HPDE6-E6E7 (cell line): ENCODE data around the gene FGF21.
"Not testable (repeated sequence)": the region's sequence is repeated elsewhere in the genome, so short reads cannot be mapped to it uniquely, and the experiment has no call there.

ENCODE experiments used
- DNase-seq: peaks from one replicate; pipeline ENCODE4 v3.0.0; 2011; ENCODE audit warnings: missing footprints; ENCODE audit errors: extremely low spot score

FGF21 gene

DNA sequence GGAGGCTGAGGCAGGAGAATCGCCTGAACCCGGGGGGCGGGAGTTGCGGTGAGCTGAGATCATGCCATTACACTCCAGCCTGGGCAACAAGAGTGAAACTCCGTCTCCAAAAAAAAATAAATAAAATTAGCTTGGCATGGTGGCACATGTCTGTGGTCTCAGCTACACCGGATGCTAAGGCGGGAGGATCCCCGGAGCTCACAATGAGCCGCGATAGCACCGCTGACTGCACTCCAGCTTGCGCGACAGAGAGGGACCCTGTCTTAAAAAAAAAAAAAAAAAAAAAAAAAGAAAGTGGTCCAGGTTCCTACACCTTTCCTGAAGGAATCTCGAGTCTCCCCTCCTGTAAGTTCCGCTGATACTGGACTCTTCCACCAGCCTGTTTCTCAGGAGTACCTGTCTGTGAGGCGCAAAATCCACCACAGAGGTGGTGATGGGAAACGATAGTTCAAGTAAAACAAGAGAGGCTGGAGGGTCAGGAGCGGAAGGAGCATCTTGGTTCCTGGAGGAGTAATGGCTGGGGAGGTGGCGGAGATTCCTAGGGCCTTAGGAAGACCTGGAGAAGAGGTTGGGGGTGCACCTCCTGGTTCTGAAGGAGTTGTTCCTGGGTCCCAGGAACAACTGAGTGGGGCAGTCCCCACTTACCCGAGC is 3.4 kb upstream of the FGF21 start:
- no peak for DNase-seq

GRCh38 chr19:48752496-48753365 is 2.6 kb upstream of the FGF21 start, which contains the start of gene FUT1:
TSS of gene FUT1 (minus strand) at chr19:48752641. CDS start at chr19:48751281, 1,360 bp downstream.
- DNase-seq, result peak; percentile 88

DNA sequence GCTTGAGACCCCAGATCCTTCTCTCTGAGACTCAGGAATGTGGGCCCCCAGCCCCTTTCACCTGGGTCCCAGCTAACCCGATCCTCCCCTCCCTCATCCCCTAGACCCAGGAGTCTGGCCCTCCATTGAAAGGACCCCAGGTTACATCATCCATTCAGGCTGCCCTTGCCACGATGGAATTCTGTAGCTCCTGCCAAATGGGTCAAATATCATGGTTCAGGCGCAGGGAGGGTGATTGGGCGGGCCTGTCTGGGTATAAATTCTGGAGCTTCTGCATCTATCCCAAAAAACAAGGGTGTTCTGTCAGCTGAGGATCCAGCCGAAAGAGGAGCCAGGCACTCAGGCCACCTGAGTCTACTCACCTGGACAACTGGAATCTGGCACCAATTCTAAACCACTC is 463 bp downstream of the FGF21 start:
- DNase-seq, result no peak

DNA sequence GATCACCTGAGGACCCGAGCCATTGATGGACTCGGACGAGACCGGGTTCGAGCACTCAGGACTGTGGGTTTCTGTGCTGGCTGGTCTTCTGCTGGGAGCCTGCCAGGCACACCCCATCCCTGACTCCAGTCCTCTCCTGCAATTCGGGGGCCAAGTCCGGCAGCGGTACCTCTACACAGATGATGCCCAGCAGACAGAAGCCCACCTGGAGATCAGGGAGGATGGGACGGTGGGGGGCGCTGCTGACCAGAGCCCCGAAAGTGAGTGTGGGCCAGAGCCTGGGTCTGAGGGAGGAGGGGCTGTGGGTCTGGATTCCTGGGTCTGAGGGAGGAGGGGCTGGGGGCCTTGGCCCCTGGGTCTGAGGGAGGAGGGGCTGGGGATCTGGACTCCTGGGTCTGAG is 888 bp downstream of the FGF21 start:
- DNase-seq, result no peak

DNA sequence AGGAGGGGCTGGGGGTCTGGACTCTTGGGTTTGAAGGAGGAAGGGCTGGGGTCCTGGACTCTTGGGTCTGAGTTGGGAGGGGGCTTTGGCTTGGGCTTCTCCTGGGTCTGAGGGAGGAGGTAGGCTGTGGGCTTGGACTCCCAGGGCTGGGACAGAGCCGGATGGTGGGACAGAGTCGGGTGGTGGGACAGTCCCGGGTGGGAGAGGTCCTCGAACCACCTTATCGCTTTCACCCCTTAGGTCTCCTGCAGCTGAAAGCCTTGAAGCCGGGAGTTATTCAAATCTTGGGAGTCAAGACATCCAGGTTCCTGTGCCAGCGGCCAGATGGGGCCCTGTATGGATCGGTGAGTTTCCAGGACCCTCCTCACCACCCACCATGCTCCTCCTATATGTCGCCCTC is 1.4 kb downstream of the FGF21 start:
- no peak for DNase-seq

- DNase-seq, result no peak
Measured at GRCh38 chr19:48757089-48757675, 1.9 kb downstream of the FGF21 start.

- DNase-seq, result no peak
Measured at GRCh38 chr19:48757741-48758144, 2.4 kb downstream of the FGF21 start.

DNA sequence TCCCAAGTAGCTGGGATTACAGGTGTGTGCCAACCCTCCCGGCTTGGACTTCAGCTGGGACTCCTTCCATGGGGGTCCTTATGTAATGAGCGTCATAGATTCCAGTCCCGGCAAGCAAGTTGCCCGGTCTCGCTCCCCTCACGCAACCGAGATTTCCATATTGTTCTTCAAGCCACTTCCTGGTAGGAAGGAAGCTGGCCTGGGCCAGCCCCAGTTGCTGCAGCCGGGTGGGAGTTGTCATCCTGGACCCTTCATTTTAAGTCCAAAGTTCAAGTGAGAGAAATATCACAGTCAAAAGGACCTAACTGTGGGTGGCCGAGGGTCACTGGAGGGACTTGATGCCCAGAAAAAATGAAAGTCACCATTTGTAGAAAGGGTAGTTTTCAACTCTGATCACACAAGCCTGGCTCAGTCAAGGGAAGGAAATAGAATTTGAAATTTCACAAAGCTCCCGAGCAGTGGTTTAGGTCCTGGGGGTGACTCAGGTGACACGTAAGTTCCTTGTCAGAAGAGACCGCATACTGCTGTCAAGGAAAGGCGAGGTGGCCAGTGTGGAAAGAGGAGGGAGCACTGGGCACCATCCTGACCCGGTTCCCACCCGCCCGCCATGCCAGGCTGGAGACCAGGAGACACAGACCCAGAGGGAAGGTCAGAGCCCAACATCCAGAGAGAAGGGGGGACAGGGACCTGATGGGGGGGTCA is 5.3 kb downstream of the FGF21 start:
- no peak for DNase-seq

GRCh38 chr19:48765816-48766215 is 10.5 kb downstream of the FGF21 start:
- DNase-seq, result not testable (repeated sequence)

- not testable (repeated sequence) for DNase-seq
Measured at GRCh38 chr19:48768171-48768753, 12.9 kb downstream of the FGF21 start.

- DNase-seq, result no peak
Measured at GRCh38 chr19:48768994-48769713, 13.8 kb downstream of the FGF21 start.

- no peak for DNase-seq
Measured at GRCh38 chr19:48770266-48770665, 14.9 kb downstream of the FGF21 start.

DNA sequence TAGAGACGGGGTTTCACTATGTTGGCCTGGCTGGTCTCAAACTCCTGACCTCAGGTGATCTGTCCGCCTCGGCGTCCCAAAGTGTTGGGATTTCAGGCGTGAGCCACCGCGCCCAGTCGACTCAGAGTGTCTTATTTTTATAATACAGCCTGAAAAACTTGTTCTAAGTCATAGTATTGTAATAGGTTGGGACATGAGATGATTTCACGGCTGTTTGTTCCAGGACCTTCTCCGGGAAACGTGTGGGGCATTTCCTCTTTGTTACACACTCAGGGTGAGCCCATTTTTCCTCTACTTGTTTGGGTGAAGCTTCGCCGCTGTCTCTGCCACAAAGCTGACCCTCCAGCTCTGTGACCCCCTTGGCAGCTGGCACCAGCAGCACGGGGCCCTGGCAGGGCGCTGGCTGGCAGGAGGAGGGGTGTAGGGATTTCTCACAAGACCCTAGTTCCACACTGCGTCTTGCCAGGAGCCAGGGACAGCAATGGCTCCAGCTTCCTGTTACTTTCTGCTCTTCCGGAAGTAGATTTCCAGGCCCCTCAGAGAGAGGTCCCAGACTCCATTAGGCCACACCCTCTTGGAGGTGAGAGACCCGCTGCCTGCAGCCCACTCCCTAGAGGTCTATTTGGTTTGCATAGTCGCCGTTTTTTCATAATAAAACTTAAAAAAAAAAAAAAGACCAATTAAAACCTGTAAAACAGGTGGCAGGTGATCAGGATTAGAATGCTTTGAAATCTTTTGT is 15.6 kb downstream of the FGF21 start:
- peak; percentile 53 for DNase-seq

GRCh38 chr19:48772503-48772953 is 17.2 kb downstream of the FGF21 start:
- no peak for DNase-seq

DNA sequence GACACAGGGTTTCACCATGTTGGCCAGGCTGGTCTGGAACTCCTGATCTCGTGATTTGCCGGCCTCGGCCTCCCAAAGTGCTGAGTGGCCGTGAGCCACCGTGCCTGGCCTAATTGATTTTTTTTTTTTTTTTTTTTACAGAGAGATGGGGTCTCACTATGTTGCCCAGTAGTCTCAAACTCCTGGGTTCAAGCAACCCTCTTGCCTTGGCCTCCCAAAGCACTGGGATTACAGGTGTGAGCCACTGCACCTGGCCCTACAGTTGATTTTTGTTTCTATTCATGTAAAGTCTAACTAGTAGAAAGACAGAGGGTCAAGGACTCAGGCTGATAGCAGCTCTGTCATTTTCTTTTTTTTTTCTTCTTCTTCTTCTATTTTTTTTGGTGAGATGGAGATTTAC is 21.8 kb downstream of the FGF21 start:
- DNase-seq, result no peak

- no peak for DNase-seq
Measured at GRCh38 chr19:48777720-48778119, 22.4 kb downstream of the FGF21 start.

DNA sequence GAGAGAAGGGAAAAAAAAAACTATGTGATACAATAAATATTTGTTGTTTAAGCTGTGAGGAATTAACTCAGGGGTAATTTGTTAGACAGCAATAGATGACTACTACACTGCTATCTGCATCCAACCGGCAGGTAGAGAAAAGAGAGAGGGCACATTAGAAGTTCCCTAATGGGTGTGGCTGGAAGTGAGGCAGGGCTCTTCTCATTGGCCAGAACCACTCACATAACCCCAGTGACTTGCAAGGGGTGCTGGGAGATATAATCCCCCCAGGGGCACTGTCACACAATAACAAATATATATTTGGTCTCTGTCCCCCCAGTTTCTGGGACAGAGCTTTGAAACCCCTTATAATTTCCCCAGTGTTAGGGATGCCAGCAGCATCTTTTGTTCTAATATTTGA is 24.3 kb downstream of the FGF21 start:
- DNase-seq, result no peak

GRCh38 chr19:48780631-48781391 is 25.5 kb downstream of the FGF21 start:
- DNase-seq, result no peak

GRCh38 chr19:48784527-48784926 is 29.2 kb downstream of the FGF21 start:
- DNase-seq, result no peak
